Epithelial cell of esophagus (primary cell): ENCODE data around the gene HLA-DQB1.
"Not testable (repeated sequence)": the region's sequence is repeated elsewhere in the genome, so short reads cannot be mapped to it uniquely, and the experiment has no call there.

ENCODE experiments used
- DNase-seq: peaks from one replicate; pipeline ENCODE4 v3.0.0; 2010; ENCODE audit warnings: low read depth
- H3K4me3 ChIP-seq: 2 replicates; pipeline ENCODE4 v1.5.1; 2011; ENCODE audit warnings: mild to moderate bottlenecking, low read length, control low read depth
- CTCF ChIP-seq: IDR thresholded peaks from 2 replicates; pipeline ENCODE4 v1.5.1; 2011; ENCODE audit warnings: low read depth, mild to moderate bottlenecking, low read length, control low read depth, inconsistent platforms; ENCODE audit not compliant: insufficient read depth; ENCODE audit errors: missing control alignments

HLA-DQB1 gene

DNA sequence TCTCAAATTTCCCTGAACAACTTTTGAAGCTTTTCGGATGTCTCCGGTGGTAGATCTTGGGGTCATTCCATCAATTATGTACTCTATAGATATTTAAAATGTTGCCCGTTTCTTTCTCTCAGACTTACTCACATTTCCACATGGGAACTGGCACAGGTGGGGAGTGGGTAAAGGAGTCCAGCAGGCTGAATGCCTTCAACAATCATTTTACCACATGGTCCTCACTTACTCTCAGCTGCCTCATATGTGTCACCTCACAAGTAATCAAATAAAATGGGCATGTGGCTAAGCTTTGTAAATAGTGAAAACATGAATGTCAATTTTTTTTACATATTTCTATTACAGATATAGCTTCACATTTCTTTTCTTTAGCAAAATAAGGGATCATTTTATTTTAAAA, 28.6 kb downstream of the HLA-DQB1 start:
- H3K4me3 ChIP-seq = no peak overlapping the region
- TF ChIP-seq CTCF = no peak
- DNase-seq = no peak

DNA sequence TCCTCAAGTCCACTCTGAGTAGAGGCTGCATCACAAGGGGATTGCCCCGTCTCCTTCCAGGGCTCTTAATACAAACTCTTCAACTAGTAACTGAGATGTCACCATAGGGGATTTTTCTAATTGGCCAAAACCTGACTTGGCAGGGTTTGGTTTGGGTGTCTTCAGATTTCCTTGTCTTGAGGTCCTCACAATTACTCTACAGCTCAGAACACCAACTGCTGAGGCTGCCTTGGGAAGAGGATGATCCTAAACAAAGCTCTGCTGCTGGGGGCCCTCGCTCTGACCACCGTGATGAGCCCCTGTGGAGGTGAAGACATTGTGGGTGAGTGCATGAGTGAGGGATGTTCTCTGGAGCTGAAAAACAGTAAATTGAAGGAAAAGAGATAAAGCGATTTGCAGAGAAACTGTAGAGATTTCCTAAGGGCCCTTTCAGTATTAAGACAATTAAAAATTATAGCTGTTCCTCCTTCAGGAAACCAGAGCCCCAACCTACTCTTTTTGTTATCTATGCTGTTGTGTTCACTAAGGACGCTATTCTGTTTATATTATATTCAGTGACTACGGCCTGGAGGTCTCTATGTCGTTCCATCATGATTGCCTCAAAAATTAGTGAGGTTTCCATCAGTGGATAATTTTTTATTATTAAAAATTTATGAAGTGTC, 29.1 kb downstream of the HLA-DQB1 start, which contains the start of gene HLA-DQA1:
Gene HLA-DQA1, plus strand, starts transcription at position 188 of the 662 bp plus-strand sequence. Its CDS starts 53 bp downstream, at position 241.
- no peak within 1 kb of the TSS for H3K4me3 ChIP-seq
- TF ChIP-seq CTCF = no peak
- DNase-seq = no peak

GRCh38 chr6:32635526-32636123, 30.8 kb downstream of the HLA-DQB1 start:
- no peak for TF ChIP-seq CTCF
- DNase-seq = peak; percentile 11
- no peak overlapping the region for H3K4me3 ChIP-seq

- H3K4me3 ChIP-seq, DNase-seq: not testable (repeated sequence)
Observed at GRCh38 chr6:32629793-32630192, 36.7 kb downstream of the HLA-DQB1 start.

- TF ChIP-seq CTCF = no peak
- DNase-seq = no peak
- H3K4me3 ChIP-seq = no peak overlapping the region
Observed at GRCh38 chr6:32627831-32628230, 38.6 kb downstream of the HLA-DQB1 start.

GRCh38 chr6:32627249-32627648, 39.2 kb downstream of the HLA-DQB1 start:
- no peak for DNase-seq
- no peak for TF ChIP-seq CTCF
- no peak overlapping the region for H3K4me3 ChIP-seq

DNA sequence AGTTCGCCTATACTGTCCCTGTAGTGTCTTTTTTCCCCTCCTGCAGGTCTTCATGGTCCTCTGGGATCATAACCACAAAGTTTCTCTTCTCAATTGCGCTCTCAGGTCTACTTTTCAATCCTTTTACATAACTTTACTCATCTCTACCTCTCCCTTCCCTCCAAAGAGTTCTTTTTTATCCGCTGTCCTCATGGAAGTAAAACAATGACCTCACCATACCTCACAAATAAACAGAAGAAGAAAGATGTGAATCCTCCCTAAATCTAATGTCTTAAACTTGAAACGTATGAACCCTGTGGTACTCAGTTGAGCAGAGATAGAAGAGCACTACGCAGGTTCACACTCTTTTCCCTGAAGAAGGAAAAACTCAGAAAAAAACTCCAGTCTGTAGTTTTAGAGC, 41.3 kb downstream of the HLA-DQB1 start:
- H3K4me3 ChIP-seq = no peak overlapping the region
- TF ChIP-seq CTCF = no peak
- DNase-seq = no peak
